ENCODE data around the gene SEMG2.

The SEMG2 gene

GRCh38 chr20:45230631-45231030 is 9.5 kb downstream of the SEMG2 start:
- DNase-seq (ENCODE audit: low read depth), result no peak
- no peak overlapping the region for H3K4me3 ChIP-seq (ENCODE audit: low read depth, low read length)
- TF ChIP-seq MAX (IDR thresholded peaks at IDR 0.05; ENCODE audit: low read depth, low read length), result no peak
- TF ChIP-seq POLR2A (IDR thresholded peaks at IDR 0.05; ENCODE audit: extremely low read depth, insufficient read length), result no peak
- TF ChIP-seq CTCF (IDR thresholded peaks at IDR 0.05; ENCODE audit: low read depth, low read length), result no peak
- no peak for TF ChIP-seq MYC (IDR thresholded peaks at IDR 0.05; ENCODE audit: low read depth, low read length)

GRCh38 chr20:45235995-45236394 is 14.8 kb downstream of the SEMG2 start:
- TF ChIP-seq POLR2A (IDR thresholded peaks at IDR 0.05; ENCODE audit: extremely low read depth, insufficient read length) (no peak), MYC (IDR thresholded peaks at IDR 0.05; ENCODE audit: low read depth, low read length) (no peak), MAX (IDR thresholded peaks at IDR 0.05; ENCODE audit: low read depth, low read length) (no peak), CTCF (IDR thresholded peaks at IDR 0.05; ENCODE audit: low read depth, low read length) (peak; percentile 56)
- no peak overlapping the region for H3K4me3 ChIP-seq (ENCODE audit: low read depth, low read length)
- DNase-seq (ENCODE audit: low read depth), result no peak

- TF ChIP-seq CTCF (IDR thresholded peaks at IDR 0.05; ENCODE audit: low read depth, low read length) (no peak), POLR2A (IDR thresholded peaks at IDR 0.05; ENCODE audit: extremely low read depth, insufficient read length) (no peak), MYC (IDR thresholded peaks at IDR 0.05; ENCODE audit: low read depth, low read length) (no peak), MAX (IDR thresholded peaks at IDR 0.05; ENCODE audit: low read depth, low read length) (no peak)
- no peak overlapping the region for H3K4me3 ChIP-seq (ENCODE audit: low read depth, low read length)
- DNase-seq (ENCODE audit: low read depth), result no peak
Measured at GRCh38 chr20:45238139-45238538, 17.0 kb downstream of the SEMG2 start.

- TF ChIP-seq POLR2A (IDR thresholded peaks at IDR 0.05; ENCODE audit: extremely low read depth, insufficient read length) (no peak), MAX (IDR thresholded peaks at IDR 0.05; ENCODE audit: low read depth, low read length) (no peak), MYC (IDR thresholded peaks at IDR 0.05; ENCODE audit: low read depth, low read length) (peak; percentile 51; the same call in 1 of the 2 replicates), CTCF (IDR thresholded peaks at IDR 0.05; ENCODE audit: low read depth, low read length) (no peak)
- peak; percentile 67 for DNase-seq (ENCODE audit: low read depth)
- peak overlapping the region; percentile 30 for H3K4me3 ChIP-seq (ENCODE audit: low read depth, low read length)
Measured at GRCh38 chr20:45246109-45246508, 24.9 kb downstream of the SEMG2 start.

- DNase-seq (ENCODE audit: low read depth), result no peak
- TF ChIP-seq CTCF (IDR thresholded peaks at IDR 0.05; ENCODE audit: low read depth, low read length) (no peak), MYC (IDR thresholded peaks at IDR 0.05; ENCODE audit: low read depth, low read length) (no peak)
- no peak overlapping the region for H3K4me3 ChIP-seq (ENCODE audit: low read depth, low read length)
Measured at GRCh38 chr20:45247865-45248264, 26.7 kb downstream of the SEMG2 start.

- TF ChIP-seq MAX (IDR thresholded peaks at IDR 0.05; ENCODE audit: low read depth, low read length) (no peak), POLR2A (IDR thresholded peaks at IDR 0.05; ENCODE audit: extremely low read depth, insufficient read length) (no peak), MYC (IDR thresholded peaks at IDR 0.05; ENCODE audit: low read depth, low read length) (no peak), CTCF (IDR thresholded peaks at IDR 0.05; ENCODE audit: low read depth, low read length) (no peak)
- DNase-seq (ENCODE audit: low read depth), result no peak
- H3K4me3 ChIP-seq (ENCODE audit: low read depth, low read length), result no peak overlapping the region
Measured at GRCh38 chr20:45248609-45249008, 27.4 kb downstream of the SEMG2 start.
